GM12892 (cell line): ENCODE measurements around the gene KLHL8.

ENCODE experiments used
- POLR2A ChIP-seq: IDR thresholded peaks from 2 replicates; pipeline ENCODE4 v1.6.1; 2011; ENCODE audit warnings: low read depth, low read length, control low read depth
- POLR2AphosphoS5 ChIP-seq: IDR thresholded peaks from 2 replicates; pipeline ENCODE4 v1.6.1; 2011; ENCODE audit warnings: low read depth, low read length, control low read depth
- TAF1 ChIP-seq: IDR thresholded peaks from 2 replicates; pipeline ENCODE4 v1.6.1; 2011; ENCODE audit warnings: low read depth, mild to moderate bottlenecking, control low read depth, low read length, borderline replicate concordance

DNA sequence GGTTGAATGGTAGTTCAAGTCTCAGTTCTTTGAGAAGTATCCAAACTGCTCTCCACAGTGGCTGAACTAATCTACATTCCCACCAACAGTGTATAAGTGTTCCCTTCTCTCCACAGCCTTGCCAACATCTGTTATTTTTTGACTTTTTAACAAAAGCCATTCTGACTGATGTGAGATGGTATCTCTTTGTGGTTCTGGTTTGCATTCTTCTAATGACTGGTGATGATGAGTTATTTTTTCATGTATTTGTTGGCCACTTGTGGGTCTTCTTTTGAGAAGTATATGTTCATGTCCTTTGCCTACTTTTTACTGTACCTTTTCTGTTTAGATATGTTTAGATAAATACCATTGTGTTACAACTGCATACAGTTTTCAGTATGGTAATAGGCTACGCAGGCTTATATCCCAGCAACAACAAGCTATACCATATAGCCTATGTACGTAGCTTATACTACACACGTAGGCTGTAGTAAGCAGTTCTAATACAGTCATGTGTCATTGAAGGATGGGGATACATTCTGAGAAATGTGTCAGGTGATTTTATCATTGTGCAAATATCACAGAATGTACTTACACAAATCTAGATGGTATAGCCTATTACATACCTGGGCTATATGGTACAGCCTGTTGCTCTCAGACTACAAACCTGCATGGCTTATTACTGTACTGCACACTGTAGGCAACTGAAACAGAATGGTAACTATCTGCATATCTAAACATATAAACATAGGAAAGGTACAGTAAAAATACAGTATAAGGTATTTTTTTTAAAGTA, 28.1 kb downstream of the KLHL8 start:
- TF ChIP-seq POLR2A (no peak), TAF1 (no peak), POLR2AphosphoS5 (no peak)
